Panc1 (cell line): ENCODE results near the gene CLMN.

ENCODE experiments used
- POLR2AphosphoS5 ChIP-seq: IDR thresholded peaks from 2 replicates; pipeline ENCODE4 v1.6.1; 2012; ENCODE audit warnings: mild to moderate bottlenecking, low read depth, low read length, moderate library complexity
- REST ChIP-seq, 2 experiments: IDR thresholded peaks; 2 replicates each; pipeline ENCODE4 v1.6.1; 2011 to 2012; ENCODE audit warnings: low read depth in 2 of 2, control low read depth in 1 of 2, low read length in 1 of 2, mild to moderate bottlenecking in 1 of 2, moderate library complexity in 1 of 2; ENCODE audit not compliant: insufficient read depth in 1 of 2
- TF ChIP-seq, protein P1 (sequence below): fragments of 450-650 bp; IDR thresholded peaks from 2 replicates; pipeline ENCODE4 v1.5.1; 2017; ENCODE audit warnings: mild to moderate bottlenecking

- TF ChIP-seq POLR2AphosphoS5 = no peak
- no peak for TF ChIP-seq REST (IDR thresholded peaks at IDR 0.05; ENCODE audit: insufficient read depth in 1 of 2, low read depth in 2 of 2, low read length in 1 of 2)
- TF ChIP-seq, protein P1, sequence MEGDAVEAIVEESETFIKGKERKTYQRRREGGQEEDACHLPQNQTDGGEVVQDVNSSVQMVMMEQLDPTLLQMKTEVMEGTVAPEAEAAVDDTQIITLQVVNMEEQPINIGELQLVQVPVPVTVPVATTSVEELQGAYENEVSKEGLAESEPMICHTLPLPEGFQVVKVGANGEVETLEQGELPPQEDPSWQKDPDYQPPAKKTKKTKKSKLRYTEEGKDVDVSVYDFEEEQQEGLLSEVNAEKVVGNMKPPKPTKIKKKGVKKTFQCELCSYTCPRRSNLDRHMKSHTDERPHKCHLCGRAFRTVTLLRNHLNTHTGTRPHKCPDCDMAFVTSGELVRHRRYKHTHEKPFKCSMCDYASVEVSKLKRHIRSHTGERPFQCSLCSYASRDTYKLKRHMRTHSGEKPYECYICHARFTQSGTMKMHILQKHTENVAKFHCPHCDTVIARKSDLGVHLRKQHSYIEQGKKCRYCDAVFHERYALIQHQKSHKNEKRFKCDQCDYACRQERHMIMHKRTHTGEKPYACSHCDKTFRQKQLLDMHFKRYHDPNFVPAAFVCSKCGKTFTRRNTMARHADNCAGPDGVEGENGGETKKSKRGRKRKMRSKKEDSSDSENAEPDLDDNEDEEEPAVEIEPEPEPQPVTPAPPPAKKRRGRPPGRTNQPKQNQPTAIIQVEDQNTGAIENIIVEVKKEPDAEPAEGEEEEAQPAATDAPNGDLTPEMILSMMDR = no peak
Measured at GRCh38 chr14:95275494-95275893, 44.2 kb downstream of the CLMN start.
